Epithelial cell of esophagus (primary cell): ENCODE data around the gene SLC26A2.

Experiments used
- DNase-seq: peaks from one replicate; pipeline ENCODE4 v3.0.0; 2010; ENCODE audit warnings: low read depth
- H3K4me3 ChIP-seq: 2 replicates; pipeline ENCODE4 v1.5.1; 2011; ENCODE audit warnings: mild to moderate bottlenecking, low read length, control low read depth
- CTCF ChIP-seq: IDR thresholded peaks from 2 replicates; pipeline ENCODE4 v1.5.1; 2011; ENCODE audit warnings: low read depth, mild to moderate bottlenecking, low read length, control low read depth, inconsistent platforms; ENCODE audit not compliant: insufficient read depth; ENCODE audit errors: missing control alignments

Gene SLC26A2

GRCh38 chr5:149962601-149963300, 2.2 kb downstream of the SLC26A2 start:
- DNase-seq, result no peak
- no peak for TF ChIP-seq CTCF
- H3K4me3 ChIP-seq, result no peak overlapping the region

GRCh38 chr5:149963729-149964128, 3.2 kb downstream of the SLC26A2 start:
- TF ChIP-seq CTCF, result no peak
- no peak overlapping the region for H3K4me3 ChIP-seq
- DNase-seq, result no peak

GRCh38 chr5:149966946-149967345, 6.4 kb downstream of the SLC26A2 start:
- DNase-seq, result no peak
- TF ChIP-seq CTCF, result no peak

GRCh38 chr5:149969181-149969930, 8.8 kb downstream of the SLC26A2 start:
- no peak for TF ChIP-seq CTCF
- DNase-seq, result no peak
- no peak overlapping the region for H3K4me3 ChIP-seq

More at GRCh38 chr5:149966946-149967345, 6.4 kb downstream of the SLC26A2 start:
- H3K4me3 ChIP-seq, result no peak overlapping the region

GRCh38 chr5:149975409-149975808, 14.9 kb downstream of the SLC26A2 start:
- no peak for DNase-seq
- no peak for TF ChIP-seq CTCF
- H3K4me3 ChIP-seq, result no peak overlapping the region

GRCh38 chr5:149979896-149980295, 19.3 kb downstream of the SLC26A2 start:
- no peak for DNase-seq
- H3K4me3 ChIP-seq, result no peak overlapping the region
- TF ChIP-seq CTCF, result no peak
